ENCODE measurements around the gene PTGES2.

DNA sequence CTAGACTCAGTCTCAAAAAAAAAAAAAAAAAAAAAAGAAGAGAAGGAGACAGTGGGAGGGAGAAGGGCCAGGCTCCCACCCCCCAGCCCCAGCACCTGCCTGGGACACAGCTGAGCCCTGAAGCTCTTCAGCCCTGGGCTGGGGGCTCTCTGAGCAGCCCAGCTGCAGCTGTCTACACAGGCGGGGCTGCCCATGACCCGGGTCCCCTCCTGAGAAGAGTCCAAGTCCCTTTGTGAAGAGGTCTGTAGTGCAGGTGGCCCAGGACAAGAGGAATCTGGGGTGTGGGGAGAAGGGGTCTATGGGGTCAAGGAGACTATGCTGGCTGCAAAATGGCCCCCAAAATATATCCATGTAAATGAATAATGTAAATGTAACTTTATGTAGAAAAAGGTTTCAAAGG lies 15.1 kb upstream of the PTGES2 start:
- TF ChIP-seq, protein P1, sequence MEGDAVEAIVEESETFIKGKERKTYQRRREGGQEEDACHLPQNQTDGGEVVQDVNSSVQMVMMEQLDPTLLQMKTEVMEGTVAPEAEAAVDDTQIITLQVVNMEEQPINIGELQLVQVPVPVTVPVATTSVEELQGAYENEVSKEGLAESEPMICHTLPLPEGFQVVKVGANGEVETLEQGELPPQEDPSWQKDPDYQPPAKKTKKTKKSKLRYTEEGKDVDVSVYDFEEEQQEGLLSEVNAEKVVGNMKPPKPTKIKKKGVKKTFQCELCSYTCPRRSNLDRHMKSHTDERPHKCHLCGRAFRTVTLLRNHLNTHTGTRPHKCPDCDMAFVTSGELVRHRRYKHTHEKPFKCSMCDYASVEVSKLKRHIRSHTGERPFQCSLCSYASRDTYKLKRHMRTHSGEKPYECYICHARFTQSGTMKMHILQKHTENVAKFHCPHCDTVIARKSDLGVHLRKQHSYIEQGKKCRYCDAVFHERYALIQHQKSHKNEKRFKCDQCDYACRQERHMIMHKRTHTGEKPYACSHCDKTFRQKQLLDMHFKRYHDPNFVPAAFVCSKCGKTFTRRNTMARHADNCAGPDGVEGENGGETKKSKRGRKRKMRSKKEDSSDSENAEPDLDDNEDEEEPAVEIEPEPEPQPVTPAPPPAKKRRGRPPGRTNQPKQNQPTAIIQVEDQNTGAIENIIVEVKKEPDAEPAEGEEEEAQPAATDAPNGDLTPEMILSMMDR (conservative IDR thresholded peaks at IDR 0.05), result no peak
- TF ChIP-seq ZFX (IDR thresholded peaks at IDR 0.05), result no peak
